OCI-LY1 (cell line): ENCODE measurements around the gene GLIPR1L1.

Experiments
- EZH2 ChIP-seq: fragments of 200-600 bp; sonication (generic), shearing (Covaris generic); IDR thresholded peaks from 2 replicates; pipeline ENCODE4 v1.8.0; 2017; ENCODE audit warnings: borderline replicate concordance, mixed run types, mild to moderate bottlenecking, antibody characterized with exemption, low read length, moderate library complexity, mixed read lengths
- TF ChIP-seq, protein P1 (sequence below): fragments of 200-600 bp; sonication (generic), shearing (Covaris generic); IDR thresholded peaks from 2 replicates; pipeline ENCODE4 v1.5.1; 2017; ENCODE audit warnings: mild to moderate bottlenecking, antibody characterized with exemption, low read length, moderate library complexity, mixed read lengths

DNA sequence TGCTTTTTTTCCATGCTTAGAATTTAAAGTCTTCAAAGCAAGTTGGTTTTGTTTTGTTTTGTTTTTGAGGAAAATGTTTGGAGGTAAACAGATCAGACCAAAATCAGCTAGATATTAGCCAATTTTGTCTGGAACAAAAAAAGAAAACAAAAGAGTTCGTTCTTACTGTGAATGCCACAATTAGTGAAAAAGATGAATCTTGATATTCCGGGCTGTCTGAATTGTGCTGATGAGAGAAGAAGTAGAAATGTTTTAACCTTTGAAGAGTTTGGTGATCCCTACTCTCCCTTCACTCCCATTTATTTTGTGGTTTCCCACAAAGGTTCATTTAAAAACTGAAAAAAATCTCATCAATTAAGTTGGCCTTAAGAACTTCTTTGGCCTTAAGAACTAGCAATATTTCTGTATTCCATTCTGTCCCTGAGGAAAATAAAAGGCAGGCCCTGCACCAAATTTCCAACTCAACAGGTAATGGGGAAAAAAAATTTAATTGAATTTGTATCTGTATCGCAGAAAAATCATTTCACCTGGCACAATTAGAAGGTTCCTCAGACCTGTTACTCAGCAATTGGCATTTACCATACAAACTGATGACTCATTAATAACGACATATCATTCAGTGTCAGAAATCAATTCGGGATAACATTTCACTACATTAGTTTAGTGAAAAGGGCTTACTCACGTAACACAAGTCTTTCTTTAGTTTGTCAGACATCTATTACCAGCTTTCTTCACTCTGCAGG lies 55.9 kb downstream of the GLIPR1L1 start:
- TF ChIP-seq, protein P1, sequence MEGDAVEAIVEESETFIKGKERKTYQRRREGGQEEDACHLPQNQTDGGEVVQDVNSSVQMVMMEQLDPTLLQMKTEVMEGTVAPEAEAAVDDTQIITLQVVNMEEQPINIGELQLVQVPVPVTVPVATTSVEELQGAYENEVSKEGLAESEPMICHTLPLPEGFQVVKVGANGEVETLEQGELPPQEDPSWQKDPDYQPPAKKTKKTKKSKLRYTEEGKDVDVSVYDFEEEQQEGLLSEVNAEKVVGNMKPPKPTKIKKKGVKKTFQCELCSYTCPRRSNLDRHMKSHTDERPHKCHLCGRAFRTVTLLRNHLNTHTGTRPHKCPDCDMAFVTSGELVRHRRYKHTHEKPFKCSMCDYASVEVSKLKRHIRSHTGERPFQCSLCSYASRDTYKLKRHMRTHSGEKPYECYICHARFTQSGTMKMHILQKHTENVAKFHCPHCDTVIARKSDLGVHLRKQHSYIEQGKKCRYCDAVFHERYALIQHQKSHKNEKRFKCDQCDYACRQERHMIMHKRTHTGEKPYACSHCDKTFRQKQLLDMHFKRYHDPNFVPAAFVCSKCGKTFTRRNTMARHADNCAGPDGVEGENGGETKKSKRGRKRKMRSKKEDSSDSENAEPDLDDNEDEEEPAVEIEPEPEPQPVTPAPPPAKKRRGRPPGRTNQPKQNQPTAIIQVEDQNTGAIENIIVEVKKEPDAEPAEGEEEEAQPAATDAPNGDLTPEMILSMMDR, result no peak
- no peak for TF ChIP-seq EZH2
